Measurements from ENCODE around the gene SSBP4.

Gene SSBP4

DNA sequence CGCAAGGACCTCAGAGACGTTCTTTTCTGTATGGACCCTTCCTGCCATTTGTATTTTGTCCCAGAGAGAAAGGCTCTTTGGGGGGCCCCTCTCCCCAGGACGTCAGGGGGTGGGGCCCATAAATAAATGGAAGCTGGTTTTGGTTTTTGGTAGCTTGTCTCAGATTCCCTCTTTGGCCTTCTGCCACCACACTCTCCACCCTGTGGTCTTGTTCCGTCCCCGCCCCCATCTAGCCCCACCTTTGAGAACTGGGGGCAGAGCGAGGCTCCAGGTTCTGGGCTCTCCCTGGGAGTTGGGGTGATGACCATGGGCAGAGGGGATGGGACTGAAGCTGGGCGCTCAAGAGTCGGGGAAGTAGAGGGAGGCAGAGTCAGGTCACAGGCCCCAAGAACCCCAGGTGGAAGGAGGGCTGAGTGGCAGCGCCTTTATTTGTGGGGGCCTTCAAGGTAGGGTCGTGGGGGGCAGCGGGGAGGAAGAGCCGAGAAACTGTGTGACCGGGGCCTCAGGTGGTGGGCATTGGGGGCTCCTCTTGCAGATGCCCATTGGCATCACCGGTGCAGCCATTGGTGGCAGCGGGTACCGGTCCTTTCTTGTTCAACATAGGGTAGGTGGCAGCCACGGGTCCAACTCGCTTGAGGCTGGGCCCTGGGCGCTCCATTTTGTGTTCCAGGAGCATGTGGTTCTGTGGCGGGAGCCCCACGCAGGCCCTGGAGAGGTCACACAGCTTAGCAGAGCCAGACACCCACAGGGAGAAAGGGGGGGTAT is 15.4 kb downstream of the SSBP4 start:
- no peak for DNase-seq

DNA sequence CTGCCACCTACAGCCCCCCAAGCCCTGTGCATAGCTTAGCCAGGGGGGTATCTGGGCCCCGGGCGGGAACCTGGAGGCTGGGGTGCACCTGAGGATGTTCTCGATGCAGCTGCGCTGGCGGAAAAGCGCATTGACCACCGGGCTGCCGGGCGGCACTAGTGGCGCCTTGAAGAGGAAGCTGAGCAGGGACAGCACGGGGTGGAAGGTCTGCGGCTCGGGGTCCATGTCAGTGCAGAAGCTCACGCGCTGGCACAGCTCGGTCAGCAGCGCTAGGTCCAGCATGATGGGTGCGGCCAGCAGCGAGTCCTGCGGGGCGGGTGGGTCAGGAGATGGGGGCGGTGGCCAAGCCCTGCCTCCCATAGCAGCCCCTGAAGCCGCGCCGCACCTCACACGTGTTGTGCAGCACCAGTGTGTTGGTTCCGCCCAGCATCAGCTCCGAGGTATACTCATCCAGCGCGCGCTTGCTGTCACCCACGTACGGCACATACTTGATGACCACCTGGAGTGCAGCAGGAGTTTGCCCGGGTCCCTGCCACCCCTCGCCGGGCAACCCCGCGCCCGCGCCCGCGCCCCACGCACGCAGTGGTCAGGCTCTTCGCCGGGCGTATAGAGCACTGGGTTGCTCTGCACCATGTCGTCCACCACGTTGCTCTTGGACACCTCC is 16.1 kb downstream of the SSBP4 start:
- no peak for DNase-seq

DNA sequence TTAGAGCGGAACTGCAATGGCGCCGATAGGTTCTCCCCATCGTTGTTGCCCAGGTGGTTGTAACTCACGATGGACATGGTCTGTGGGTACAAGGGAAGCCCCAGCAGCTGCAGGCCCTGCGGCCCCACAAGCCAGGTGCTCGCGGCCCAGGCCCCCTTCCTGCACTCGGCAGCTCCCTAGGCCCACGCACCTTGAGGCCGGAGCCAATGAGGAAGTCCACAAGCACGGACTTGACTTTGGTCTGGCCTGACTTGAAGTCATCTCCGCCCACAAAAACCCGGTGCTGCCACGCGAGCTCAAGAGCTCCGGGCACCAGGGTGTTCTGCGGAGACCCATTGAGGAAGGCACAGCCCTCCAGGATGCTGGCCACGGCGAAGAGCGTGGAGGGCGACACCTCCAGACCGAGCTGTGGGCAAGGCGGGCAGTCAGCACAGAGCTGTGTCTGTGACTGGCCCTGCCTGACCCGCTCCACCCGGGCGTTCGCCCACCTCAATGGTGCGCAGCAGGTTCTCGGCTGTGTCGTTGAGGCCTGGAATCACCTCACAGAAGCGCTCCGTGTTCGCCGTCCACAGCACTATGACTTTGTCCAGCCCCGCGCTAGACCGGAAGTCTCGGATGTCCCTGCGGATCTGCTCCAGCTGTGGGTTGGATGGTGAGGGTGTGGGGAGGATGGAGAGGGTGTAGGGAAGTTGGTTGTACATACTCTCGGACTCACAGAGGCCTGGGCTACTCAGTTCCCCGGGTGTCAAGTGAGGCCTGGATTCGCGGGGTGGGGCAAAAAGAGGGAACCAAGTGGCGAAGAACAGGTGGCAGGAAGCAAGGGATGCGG is 16.9 kb downstream of the SSBP4 start:
- no peak for DNase-seq

DNA sequence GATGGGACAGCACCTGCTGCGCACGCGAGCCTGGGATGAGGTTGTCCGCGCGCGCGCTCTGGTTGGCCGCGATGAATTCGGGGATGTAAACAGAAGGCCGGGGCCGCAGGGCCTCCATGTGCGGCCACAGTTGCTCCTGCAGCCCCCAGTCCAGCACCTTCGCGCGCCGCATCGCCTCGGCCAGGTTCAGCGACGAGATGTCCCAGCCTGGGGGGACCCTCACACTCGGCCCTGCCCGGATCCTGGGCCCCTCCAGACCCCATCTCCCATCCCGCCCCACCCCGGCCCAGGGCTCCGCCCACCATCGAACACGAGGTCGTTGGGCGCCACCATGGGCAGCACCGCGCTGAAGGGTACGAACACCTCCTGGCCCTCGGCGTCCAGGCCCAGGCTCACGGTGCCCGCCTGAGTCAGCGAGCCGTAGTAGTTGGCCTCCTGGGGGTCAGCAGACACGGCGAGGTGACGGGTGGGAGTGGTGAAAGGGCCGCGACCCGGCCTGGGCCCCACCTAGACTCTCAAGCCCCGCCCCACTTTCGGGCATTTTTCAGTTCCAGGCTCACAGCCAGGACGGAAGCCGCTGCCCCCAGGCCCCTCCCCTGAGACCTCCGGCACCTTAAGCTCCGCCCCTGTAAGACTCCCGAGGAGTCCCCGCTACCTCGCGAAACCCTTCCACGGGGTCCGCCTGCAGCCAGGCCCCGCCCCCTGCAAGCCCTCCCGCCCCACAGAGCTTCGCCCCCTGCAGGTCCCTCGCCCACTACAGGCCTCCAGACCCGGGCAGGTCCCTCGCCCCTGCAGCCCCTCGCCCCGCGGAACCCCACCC is 17.7 kb downstream of the SSBP4 start:
- DNase-seq, result peak; percentile 44

DNA sequence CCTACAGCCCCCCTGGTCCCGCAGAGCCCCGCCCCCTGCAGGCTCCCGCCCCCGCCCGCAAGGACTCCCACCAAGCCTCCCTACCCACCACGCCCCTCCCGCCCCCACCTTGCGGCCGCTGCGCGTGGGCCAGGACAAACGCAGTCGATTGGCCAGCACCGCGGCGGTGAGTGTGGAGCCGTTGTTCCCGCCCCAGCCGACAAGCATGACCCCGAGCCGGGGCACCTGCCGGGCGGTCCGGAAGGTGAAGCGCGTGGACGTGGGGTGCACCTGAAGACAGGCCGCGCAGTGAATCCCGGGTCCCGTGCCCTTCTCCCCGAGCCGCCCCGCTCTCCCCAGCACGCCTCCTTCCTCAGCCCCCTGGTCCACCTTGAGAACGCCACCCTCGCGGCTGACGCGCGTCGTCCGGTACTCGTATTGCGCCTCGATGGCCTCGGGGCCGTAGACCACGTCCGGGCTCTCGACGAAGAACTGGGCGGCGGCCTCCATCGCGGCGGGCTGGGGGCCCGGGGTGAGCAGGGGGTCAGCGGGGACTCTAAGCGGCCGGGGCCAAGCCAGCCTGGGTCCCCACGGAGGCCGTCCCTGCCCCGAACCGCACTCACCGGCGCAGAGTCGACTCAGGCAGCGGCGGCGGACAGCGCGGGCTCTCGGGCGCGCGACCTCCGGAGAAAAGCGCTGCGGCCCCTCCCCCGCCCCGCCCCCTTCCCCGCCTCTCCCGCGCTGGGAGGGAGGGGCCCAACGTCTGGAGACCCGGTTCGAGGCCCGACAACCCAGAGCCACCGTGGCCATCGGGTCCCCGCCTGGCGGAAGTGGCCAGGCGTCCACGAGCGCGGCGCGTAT is 18.5 kb downstream of the SSBP4 start, which contains the start of gene ISYNA1:
Gene ISYNA1, minus strand, starts transcription at position 643 of the 840 bp plus-strand sequence. Its CDS starts 154 bp downstream, at position 489.
- no peak for DNase-seq

DNA sequence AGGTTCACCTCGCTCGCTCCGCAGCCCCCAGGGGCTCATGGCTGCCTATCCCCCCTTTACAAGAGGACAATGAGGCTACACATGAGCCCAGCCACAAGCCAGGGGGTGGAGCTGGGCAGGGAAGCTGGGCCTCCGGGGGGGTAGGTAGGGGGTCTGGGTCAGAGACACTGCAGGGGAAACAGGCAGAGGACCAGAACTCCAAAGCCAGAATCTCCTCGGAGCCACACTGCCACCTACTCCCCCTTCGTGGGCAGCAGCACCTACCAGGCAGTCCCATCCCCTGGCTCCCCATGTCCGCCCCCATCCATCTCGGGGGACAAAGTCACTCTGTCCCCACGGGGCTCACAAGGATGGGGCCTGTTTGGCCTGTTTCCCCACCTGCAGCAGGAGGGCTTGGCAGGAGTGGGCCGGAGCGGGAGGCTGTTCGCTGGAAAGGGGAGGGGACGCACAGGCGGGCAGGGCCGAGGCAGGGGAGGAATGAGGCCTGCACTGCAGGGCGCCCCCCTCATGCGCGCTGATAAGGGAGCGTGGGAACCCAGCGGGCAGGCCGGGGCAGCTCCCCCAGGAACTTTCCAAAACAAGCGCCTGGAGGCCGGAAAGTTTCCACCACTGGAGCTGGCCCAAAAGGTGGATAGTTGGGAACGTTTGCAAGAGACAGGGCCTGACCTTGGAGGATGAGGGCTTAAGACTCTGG is 19.3 kb downstream of the SSBP4 start:
- DNase-seq, result no peak

DNA sequence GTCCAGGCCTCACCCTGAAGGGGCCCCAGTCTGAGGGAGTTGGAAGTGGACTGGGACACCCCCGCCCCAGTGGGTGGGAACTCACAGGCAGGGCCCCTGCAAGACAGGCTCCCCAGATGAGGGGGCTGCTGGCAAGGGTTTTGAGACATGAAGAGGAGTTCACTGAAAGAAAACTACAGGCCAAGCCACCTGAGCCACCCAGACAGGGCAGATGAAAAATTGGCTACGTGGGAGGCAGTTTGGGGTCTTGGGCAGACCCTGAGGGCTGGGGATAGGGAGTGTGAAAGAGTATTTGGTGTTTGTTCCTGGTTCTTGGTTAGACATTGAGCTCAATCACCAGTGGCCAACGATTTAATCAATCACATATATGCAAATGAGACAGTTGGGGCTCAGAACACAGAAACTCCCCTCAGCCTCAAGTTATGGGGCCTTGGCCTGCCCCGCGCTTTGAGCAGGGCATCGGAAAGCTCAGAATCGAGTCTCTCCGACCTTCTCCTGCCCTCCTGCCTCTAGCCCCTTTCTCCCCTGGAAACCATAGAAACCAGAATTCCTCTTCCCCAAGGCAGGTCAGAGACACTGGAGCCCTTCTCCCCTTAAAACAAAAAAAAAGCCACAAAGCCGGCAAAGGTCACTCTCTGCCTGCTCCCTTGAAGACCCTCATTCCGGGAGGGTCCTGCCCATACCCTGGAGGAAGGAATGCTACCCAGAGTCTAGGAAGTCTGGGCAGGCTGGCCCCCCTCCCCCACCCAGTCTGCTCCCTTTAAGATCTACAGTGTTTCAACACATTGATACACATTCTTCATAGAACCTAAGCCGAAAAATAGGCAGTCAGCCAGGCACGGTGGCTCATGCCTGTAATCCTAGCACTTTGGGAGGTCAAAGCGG is 20.1 kb downstream of the SSBP4 start:
- no peak for DNase-seq

DNA sequence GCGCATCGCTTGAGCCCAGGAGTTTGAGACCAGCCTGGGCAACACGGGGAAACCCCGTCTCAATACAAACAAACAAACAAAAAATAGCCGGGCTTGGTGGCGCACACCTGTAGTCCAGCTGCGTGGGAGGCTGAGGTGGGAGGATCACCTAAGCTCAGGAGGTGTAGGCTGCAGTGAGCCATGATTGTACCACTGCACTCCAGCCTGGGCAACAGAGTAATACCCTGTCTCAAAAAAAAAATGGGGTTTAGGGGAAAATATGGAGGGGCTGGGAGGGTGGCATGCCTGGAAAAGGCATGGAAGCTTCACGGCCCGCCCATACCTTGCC is 20.7 kb downstream of the SSBP4 start:
- DNase-seq, result no peak

DNA sequence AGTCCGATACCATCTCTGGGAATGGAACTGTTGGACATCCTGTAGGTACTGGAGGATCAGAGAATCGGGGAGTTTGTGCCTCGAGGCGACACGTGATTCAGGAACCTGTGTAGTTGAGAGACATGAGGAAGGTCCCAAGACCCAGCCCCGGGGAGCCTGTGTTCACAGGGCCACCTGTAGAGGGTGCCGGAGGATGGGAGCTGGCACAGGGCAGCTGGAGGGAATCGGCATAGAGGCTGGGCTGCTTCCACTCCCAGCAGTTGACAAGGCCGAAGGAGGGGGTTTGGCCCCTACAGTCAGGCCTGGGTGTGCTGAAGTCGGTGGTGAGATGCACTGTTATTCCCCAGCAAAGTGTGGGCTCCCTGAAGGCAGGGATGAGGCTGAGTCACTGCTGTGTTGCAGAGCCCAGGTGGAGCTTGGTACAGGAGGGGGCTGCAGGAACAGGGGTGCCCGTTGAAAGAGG is 21.2 kb downstream of the SSBP4 start:
- DNase-seq, result peak; percentile 12

DNA sequence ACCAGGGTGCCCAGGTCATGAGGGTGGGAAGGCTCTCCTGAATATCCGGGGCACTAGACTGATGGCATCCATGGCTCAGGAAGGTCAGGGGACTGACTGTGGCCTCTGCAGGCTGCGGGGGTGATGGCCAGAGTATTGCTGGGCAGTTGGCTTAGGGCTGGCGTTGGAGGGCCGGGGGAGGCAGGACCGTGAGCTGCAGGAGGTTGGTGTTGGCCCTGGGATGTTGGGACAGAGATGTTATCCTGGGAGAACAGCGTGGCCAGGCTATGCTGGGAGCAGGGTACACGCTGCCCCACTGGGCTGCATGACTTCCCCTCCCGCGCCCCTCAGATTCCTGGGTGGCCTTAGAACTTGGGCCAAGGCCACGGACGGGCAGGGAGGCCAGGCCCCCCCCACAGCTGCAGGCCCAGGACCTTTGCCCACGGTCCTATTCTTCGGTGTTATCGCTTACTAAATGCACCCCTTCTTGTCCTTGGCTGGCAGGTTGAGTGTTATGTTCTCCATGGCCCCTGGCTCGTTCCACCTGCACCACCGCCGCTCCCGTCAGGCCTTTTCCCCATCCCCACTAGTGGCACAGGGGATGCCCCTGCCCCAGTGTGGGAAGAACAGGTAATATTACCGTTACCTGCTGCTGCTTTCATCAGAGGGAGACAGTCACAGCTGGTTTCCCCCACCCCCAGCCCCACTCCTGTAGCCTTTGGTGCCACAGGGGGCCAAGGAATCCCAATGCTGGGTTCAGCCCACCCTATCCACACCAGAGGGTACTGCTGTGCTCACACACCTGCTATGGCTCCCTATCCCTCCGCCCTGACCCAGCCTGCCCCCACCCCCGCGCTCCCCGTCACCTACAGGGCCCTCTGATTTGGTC is 22.0 kb downstream of the SSBP4 start:
- no peak for DNase-seq

DNA sequence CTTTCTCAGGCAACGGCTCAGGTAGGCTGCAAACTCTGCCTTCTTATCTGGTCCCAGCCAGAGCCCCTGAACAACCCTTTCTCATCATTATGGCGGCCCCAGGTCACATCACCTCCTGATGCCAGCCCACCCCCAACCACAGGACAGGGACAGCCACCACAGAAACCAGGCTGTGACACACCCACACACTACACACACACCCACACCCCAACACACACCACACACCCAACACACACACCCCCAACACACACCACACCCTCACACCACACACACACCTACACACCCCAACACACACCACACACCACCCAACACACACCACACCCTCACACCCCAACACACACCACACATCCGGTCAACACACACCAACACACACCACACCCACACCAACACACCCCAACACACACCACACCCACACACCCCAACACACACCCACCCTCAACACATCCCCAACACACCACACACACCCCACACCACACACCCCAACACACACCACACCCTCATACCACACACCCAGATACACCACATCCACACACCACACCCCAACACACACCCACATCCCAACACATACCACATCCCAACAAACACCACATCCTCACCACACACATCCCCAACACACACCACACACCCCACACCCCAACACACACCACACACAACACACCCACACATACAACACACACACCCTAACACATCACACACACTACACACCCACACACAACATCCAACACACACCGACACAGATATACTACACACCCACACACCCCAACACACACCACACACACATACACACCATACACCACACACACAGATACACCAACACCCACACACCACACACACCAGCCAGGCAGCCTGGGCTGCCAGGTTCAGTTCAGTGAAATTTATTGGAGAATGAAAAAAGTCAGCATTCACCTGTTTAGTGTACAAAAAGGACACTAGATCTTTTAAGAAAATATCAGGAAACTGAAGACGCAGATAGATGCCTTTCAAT is 22.9 kb downstream of the SSBP4 start:
- DNase-seq, result no peak

DNA sequence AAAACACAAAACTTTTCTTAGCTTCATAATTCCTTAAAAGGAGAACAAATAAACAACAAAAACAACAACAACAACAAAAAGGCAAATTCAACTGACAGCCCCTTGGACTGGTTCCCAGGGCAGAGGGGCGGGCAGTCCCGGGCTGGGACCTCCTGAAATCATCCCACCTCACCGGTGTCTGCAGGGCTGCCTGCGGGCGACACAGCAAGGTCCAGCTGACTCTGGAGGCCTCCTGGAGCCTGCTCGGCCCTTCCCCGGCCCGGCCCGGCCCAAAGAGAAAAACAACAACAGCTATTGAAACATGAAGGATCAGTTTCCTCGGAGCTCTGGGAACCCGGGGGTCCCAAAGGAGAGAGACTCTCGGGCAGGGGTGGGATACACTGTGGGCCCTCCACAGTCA is 23.7 kb downstream of the SSBP4 start:
- DNase-seq, result no peak

DNA sequence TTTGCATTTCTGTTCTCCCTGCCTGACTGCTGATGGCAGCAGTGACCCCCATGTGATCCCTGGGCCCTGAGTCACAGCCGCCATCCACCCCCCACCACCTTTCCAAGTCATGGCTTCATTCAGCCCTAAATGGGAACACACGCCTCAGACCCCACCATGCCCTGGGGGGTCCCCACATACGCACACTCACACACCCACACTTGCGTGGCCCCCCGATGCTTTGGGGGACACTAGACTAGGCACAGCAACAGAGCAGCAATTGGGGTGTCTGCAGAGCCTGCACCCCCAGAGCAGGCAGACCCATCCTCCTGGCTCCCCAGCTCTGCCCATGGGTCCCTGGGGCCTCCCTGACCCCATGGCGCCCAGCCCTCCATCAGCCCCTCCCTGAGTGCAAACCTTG is 24.2 kb downstream of the SSBP4 start:
- DNase-seq, result no peak

DNA sequence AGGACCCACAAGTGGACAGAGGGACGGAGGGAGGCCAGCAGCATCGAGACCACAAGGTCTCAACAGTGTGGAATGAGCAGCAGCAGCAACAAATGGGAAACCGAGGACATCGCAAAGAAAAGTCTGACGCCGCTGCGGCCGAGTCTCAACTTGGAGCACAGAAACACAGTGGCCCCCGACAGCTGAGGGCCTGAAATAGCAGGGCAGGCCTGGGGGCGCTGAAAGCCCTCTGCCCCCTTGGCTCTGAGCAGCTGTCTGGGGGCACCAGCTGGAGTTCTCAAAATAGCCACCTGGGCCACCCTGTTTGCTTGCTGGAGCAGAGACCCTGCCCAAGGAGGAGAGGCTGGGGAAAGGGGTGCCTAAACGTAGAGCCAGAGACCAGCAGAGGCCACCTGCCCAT is 24.6 kb downstream of the SSBP4 start:
- no peak for DNase-seq

DNA sequence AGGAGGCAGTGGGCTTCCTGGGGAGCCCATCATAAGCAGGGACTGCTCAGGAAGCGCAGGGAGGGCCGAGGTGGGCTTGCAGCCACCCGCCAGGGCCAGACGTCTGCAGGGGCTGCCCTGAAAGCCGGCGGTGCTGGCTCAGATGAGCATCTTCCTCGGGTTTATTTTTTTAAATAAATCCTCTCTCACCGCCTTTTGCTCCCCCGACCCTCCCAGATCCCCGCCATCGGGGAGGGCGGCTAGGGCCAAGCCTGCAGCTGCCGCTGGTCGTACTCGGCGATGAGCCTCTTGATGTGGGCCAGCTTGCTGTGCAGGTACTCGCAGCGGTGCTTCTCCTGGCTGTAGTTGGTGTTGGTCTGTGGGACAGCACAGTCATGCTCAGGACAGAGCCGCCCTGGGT is 25.3 kb downstream of the SSBP4 start:
- no peak for DNase-seq

DNA sequence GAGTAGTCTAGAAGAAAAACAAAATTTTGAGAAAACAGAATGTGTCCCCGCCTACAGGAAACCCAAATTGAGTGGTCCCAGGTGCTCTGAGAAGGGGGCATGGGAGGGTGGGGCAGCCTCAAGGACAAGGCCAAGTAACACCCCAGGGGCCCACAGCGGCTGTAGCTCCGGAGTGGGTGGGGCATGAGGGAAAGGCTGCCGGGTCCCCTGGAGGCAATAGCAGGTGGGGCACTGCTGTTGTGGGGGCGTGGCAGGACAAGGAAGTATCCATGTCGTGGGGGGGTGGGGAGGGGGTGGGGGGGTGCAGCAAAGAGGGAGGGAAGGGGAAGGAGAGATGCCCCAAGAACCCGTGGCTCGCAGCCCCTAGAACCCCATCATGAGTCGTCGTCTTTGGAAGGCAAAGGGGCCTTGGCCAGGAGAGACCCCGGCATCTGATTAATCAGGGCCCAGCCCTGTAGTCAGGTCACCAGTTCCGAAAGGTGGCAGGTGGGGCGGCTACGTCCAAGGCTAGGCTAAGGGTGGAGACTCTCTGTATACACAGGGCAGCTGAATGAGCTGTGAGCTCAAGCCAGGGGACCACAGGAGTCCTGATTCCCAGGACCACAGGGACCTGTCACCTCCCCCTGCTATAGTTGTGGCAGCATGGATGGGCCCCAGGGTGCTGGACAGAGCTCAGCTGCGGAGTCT is 26.2 kb downstream of the SSBP4 start:
- DNase-seq, result no peak

DNA sequence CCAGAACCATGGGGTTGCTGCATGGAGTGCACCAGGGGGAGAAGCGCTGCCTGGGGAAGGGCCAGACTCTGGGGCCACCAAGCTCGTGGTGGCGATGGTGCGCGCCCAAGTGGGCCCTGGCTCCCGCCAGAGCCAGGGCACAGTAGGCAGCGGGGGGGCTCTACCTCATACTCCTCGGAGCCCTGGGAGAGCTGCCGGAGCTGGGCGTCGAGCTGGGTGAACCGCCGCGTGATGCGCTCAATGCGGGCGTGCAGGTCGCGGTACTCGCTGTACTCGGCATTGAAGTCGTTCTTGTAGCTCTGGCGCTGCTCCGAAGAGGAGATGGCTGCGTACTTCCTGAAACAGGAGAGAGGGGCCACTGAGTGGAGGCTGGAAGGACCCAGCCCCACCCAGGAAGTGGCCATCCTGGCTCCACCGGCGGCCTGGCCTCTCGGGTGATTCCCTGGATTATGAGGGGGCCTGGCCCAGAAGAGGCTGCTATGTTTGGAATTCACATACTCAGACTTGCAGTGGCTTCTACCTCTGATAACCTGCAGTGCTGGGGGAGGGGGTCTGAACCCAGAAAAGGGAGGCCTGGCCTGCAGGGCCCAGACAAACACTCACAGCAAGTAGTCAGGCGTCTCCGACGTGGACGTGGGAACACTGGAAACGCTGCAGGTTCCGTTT is 27.1 kb downstream of the SSBP4 start:
- no peak for DNase-seq

Data from NCI-H1694 treated with DMSO at 0.1 percent for 48 hours (cell line).